ENCODE data around the gene IQSEC3. TPM values are rescaled to one million over a fixed set of nuclear protein-coding genes. Genes with fewer than 3 reads are reported as not detected.

The IQSEC3 gene
- total and polyA plus RNA-seq, 10 of the 15 experiments (the other 5 are each of a cell fraction or from before 2014, with no cell fraction given): not detected

GRCh38 chr12:147242-147641, 80.7 kb downstream of the IQSEC3 start:
- ATAC-seq (no peak), FAIRE-seq (no peak), DNase-seq (ENCODE audit: low read depth, low spot score) (no peak)
- H3K4me3 ChIP-seq: no peak overlapping the region
- POLR2A ChIA-PET: no interaction called here
- H3K9me3 ChIP-seq (replicated peaks; ENCODE audit: control insufficient read depth, insufficient read depth, low read length): no peaks in the 10 kb centered on the region
- no peaks in the 10 kb centered on the region for H3K79me2 ChIP-seq (ENCODE audit: control insufficient read depth, insufficient read depth, low read length)
- no TSS peak for BruUV-seq (replicated peaks)
- in situ Hi-C loops (cut with MboI): no loop called here
- H3K4me2 ChIP-seq (ENCODE audit: control insufficient read depth, insufficient read depth): no peak overlapping the region
- no peaks in the 10 kb centered on the region for H3K36me3 ChIP-seq (ENCODE audit: control insufficient read depth in 2 of 2, insufficient read depth in 2 of 2, low read length in 1 of 2)
- RAD21 ChIA-PET (ENCODE audit: unreplicated experiment): no interaction called here
- H2AFZ ChIP-seq (ENCODE audit: control insufficient read depth, low read depth, low read length): no peak overlapping the region
- H4K20me1 ChIP-seq (ENCODE audit: control insufficient read depth, insufficient read depth): no peaks in the 10 kb centered on the region
- WGBS (ENCODE audit: insufficient coverage, insufficient replicate concordance, low lambda C conversion rate, missing lambda C conversion rate): 23% methylated on average over 9 of the region's 9 CpGs
- H3K27me3 ChIP-seq (replicated peaks in 1 of 2; ENCODE audit: control insufficient read depth in 2 of 2, insufficient read depth in 2 of 2, low read length in 1 of 2): peaks cover 0 to 2% of the 10 kb centered on the region in 2 experiments
- H3K27ac ChIP-seq (ENCODE audit: control insufficient read depth, insufficient read depth): no peak overlapping the region
- CTCF ChIA-PET: interaction anchor here (0.7 kb wide), 1 partner anchor 43 kb away, joined by 3 read pairs; no protein-coding TSS in a partner anchor
- H3K4me1 ChIP-seq (ENCODE audit: control insufficient read depth, insufficient read depth, low read length): no peaks in the 10 kb centered on the region
- intact Hi-C loops (cut with micrococcal nuclease; ENCODE audit: unreplicated experiment): no loop called here
- no peak overlapping the region for H3K9ac ChIP-seq (ENCODE audit: control insufficient read depth, insufficient read depth, low read length)
- TF ChIP-seq HSF1 (IDR thresholded peaks at IDR 0.05; ENCODE audit: low read depth, low read length) (no peak), ASH2L (IDR thresholded peaks at IDR 0.05; ENCODE audit: borderline replicate concordance, low read depth) (no peak), ZSCAN29 (IDR thresholded peaks at IDR 0.05) (no peak), MTA3 (IDR thresholded peaks at IDR 0.05; ENCODE audit: borderline replicate concordance, low read length) (no peak), CHD4 (IDR thresholded peaks at IDR 0.05) (no peak), NFXL1 (IDR thresholded peaks at IDR 0.05; ENCODE audit: borderline replicate concordance) (no peak), SMAD1 (IDR thresholded peaks at IDR 0.05; ENCODE audit: low read depth, partially characterized antibody) (no peak), POLR2A (IDR thresholded peaks at IDR 0.05; ENCODE audit: low read depth, low read length) (no peak), ATF2 (IDR thresholded peaks at IDR 0.05; ENCODE audit: low read length) (no peak), HDGF (IDR thresholded peaks at IDR 0.05) (no peak), LARP7 (IDR thresholded peaks at IDR 0.05) (no peak), PAX8 (IDR thresholded peaks at IDR 0.05) (no peak)
- SMC1A ChIA-PET (ENCODE audit: uncharacterized antibody, unreplicated experiment): no interaction called here
